ENCODE measurements around the gene GP9.

GP9 gene

DNA sequence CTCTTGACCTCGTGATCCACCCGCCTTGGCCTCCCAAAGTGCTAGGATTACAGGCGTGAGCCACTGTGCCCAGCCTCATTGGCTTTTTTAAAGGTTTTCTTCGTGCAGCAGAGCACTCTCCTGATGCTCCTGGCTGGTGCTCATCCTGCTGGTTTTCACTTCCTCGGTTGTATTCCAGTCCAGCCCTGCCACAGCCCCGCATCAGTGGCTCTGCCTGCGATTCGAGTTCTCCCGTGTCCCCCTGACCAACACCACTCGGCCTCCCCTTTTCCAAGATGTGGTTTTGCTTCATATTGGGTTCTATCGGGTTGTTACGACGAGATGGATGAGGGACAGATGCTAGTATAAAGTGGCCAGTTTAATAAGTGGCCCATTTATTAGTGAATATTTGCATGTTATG, 31.7 kb upstream of the GP9 start:
- DNase-seq (ENCODE audit: low spot score) = no peak

DNA sequence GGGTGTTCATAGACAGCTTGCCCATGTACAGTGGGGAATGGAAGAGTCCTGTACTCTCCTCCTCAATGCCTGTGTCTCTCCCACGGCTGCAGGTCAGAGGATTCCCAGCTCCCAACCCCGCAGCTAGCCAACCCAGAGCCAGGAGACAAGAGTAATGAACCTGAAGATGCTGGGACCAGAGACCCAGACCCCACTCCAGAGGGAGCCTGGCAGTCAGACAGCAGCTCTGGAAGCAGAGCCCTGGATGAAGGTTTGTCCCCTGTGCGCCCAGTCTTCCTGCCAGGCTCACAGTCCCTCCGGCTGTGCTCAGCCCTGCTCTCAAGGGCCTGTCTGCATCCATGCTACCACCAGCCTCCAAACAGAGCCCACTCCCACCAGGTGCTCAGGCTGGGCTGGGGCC, 30.0 kb upstream of the GP9 start:
- no peak for DNase-seq (ENCODE audit: low spot score)

DNA sequence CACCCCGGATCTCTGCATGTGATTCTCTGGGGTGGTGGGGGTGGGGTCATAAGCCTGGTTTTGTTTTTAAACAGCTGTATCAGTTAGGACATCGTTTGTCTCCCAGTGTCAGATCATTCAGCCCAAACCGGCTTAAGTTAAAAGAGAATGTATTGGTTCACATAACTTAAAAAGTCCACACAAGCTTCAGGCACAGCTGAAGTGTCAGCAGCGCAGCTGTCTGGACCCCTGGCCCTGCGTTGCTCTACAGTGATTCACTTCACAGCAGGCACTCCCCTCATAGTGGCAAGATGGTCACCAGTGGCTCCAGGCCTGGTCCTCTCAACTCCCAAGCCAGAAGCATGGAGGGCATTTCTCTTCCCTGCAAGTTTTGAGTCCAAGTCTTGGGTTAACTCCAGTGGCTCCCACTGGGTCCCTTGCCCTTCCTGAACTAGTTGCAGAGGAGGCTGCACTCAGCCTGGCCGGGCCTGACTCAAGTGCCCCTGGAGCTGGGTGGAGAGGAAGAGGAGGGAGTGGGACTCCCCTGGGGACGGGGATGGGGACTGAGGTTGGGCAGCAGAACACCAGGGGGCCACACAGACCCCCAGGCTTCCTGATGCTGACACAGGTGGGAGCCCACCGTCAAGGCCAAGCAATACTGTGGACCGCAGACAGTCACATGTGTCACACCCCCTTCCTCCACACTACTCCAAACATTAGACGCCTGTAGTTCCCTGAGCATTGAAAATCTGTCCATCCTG, 28.9 kb upstream of the GP9 start:
- no peak for DNase-seq (ENCODE audit: low spot score)

DNA sequence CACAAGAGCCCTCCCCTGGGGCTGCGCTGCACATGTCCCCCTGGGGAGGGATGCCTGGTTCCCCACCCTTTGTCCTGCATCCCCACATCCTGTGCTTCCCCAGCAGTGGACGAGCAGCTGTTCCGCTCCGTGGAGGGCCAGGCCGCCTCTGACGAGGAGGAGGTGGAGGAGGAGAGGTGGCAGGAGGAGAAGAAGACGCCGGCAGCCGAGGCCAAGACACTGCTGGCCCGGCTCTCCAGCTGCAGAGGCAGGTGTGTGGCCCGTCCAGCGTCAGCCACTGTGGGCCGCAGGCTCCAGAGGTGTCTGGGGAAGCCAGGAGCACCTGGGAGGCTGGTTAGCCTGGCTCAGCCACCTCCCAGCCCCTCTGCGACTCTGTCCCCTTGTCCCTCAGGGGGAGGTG, 27.9 kb upstream of the GP9 start:
- DNase-seq (ENCODE audit: low spot score) = no peak

DNA sequence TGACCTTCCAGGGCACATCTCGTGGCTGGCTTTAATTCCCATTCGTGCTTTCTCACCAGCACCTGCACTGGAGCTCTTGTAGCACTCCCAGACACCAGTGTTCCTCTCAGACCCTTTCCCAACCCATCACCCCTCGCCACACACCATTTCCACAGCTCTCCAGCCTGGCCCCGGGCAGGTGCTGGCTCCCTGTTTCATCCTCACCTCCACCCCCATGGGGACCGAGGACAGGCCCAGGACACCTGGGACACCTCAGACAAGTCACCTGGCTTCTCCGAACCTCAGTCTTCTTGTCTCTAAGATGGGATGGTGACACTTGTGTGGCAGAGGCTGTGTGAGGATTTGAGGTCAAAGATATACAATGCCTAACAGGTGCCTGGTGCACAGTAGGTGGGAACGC, 27.4 kb upstream of the GP9 start:
- DNase-seq (ENCODE audit: low spot score) = no peak

DNA sequence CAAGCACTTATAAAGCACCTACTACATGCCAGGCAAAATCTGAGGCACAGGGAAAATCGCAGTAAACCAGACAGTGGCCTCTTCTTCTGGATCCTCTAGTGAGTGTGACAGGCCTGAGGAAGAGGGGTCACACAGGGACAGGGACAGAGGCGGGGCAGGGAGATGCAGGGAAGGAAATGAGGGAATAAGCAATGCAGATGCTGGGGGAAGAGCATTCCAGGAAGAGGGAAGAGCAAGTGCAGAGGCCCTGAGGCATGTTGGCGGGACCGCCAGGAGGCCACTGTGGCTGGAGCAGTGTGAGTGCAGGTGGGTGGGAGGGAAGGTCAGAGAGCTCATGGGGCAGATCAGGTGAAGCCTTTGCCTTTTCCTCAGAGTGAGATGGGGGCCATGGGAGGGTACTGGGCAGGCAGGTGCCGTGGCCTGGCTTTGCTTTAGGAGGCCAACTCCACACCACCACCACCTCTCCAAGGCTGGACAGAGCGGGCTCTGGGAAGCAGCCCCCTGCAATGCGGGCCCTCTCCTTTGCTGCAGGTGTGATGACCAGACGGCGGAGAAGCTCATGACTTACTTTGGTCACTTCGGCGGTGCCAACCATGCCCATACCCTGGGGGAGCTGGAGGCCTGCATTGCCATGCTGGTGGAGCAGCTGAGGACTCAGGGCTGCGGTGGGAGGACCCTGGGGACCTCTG, 26.8 kb upstream of the GP9 start:
- no peak for DNase-seq (ENCODE audit: low spot score)

DNA sequence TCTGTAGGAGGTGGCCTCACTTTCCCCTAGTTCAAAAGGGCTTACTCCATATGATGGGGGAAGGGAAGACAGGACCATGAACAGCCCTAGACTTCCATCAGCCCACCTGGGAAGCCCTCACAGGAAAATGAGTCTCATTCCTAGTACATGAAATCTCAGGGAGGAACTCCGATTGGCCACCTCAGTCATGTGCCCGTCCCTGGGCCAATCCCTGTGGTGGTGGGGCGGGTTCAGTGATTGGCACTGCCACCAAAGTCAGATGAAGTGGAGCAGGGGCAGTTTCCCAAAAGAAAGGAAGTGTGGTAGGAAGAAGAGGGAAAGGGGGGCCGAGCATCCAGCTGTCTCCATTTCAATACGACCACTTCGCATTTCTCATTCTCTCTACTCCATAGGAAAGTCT, 25.9 kb upstream of the GP9 start:
- DNase-seq (ENCODE audit: low spot score) = no peak

DNA sequence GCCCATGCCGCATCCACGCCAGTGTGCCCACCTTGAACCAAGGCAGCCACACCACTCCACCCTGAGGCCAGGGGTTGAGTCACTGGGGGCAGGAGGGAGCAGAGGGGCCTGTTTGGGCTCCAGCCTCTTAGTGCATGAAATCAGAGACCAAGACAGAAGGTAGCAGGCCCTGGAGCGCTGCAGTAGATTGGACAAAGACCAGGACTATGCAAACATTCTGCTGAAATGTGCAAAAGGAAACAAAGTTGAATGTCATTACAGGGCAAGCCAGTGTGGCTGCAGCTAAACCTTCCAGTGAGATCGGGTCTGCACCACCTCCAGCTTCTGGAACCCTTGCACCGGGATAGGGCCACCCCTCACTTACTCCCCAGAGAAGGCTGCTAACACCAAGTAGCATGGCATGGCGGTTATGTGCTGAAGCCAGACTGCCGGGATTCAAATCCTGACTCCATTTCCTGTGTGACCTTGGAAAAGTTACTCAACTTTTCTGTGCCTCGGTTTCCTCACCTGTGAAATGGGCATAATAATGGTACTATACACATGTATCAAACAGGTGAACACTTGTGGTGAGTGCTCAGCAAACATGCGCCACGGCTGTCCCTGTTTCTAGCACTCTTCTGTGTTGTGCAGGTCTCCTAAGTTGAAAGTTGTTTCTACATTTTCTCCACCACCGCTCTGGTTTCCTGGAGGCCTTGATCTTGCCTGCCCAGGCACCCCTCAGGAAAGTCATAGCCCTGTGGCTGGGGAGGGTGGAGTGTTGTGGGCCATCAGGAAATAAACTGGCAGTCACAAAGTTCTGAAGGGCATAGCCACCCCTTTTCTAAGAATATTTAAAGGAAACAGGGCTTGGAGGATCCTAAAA, 25.0 kb upstream of the GP9 start:
- DNase-seq (ENCODE audit: low spot score) = no peak

DNA sequence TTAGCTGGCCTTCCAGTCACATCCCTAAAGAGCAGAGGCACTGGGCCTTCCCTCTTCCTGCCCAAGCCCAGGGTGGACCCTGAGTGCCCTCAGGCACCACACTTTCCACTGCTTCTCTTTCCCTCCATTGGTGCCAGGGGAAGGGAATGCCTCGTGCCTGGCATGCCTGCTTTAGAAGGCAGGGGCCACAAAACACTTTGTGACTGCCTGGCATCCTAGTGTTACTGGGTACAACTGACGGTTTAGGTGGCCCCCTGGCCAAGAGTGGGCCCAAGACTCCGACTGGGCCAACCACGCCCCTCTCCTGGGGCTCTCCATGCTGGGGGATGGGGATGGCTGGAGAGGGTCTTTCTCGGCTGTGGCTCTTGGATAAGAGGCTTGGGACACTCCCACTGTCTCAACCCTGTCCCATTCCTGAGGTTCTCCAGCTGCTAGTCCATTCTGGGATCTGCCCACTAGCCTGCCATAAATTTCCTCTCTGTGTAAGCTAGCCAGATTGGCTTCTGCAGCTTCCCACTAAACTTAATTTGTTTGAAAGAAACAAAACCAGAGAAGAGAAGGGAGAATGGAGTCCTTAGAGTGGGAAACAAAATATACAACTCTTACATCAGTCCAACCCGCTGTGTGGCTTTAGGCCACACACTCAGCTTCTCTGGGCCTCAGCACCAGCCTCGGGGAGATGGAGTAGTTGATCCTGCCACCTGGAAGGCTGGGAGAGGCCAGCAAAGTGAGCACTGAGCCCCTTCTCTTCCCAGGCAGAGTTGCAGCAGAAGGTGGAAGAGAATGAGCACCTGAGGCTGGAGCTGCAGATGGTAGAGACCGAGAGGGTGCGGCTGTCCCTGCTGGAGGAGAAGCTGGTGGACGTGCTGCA, 24.1 kb upstream of the GP9 start:
- no peak for DNase-seq (ENCODE audit: low spot score)

DNA sequence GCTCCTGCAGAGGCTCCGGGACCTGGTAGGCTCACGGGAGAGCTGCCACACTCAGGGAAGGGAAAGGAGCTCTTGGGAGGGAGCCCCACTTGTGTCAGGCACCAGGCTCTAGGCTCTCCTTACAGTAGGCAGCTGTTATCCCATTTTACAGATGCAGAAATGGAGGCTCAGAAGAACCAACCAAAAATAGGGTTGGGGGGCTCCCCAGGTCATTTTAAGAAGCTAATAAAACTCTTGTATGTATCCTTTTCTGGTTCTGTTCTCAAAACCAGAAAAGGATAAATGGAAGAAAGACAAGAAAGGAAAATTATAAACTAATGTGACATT, 23.5 kb upstream of the GP9 start:
- DNase-seq (ENCODE audit: low spot score) = no peak

DNA sequence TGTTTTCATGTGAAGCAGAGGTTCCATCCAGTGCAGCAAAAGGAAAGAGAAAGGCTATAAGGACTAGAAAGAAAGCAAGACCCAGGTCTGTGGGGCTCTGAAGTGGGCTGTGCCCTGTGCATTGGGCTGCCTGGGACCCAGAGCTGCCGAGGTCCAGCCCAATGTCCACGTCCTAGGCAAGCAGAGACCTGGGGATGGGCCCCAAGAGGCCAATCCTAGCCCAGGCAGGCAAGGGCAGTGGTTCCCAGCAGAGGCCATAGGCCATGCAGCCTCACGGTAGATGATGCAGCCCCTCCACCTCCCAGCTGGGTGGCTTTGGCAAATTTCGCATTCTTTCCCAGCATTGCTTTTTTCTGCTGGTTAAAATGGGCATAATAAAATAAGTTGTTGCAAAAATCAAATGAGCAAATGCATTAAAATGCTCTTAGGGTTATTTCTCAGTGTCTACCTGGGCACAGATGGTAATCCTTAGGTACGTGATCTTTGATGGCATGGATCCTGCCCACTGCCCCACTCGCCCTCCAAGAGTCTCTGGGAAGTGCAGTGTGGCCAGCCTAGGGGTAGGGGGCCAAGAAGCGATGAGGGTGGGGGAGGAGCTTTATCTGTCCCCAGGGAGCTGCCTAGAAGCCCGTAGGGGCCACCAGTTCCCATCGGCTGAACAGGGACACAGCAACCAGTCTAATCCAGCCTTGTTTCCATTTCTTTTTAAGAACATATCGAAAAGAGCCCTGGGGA, 22.3 kb upstream of the GP9 start:
- DNase-seq (ENCODE audit: low spot score) = no peak

DNA sequence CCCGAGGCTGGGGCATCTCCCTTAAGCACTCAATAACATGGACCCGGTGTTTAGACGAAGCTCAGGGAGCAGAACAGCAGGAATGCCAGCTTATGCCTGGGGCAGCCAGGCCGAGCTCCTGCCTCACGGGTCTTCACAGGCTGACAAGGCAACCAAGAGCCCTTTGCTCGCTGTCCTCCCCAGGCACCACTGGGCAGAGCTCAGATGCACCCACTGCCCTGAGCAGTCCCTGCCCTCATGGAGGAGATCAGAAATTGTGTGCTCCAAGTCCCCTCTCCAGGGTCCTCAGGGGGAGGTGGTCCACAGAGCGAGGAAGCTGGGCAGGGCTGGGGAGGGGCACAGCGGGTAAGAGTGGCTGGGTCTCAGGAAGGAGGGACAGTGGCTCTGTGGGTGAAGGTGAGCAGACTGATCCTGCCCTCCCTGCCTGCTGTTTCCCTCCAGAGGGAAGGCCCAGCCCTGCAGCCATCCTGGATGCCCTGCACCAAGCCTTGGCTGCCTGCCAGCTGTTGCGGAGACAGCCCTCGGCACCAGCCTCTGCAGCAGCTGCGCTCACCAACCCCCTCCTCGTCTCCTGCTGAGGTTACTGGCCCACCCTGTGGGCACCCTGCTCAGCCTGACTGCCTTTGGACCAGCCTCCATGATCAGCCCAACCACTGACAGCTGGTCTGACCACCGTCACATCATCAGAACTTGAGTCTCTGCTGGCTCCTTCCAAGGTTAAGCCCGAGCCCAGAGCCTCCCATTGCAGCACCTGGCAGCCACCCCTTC, 21.1 kb upstream of the GP9 start:
- DNase-seq (ENCODE audit: low spot score) = no peak

DNA sequence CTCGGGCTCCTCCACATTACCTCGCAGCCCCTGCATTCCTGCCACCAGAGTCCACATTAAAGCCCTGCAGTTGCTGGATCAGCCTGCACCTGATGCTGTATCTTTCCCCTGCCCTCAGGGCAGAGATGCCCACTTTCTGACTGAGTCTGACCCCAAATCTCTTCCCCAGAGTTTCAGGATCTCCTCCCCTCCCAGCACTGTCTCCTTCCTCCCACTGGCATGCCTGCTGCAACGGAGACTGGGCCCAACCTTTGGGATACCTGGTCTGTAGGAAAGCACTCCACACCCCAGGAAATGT, 20.6 kb upstream of the GP9 start:
- DNase-seq (ENCODE audit: low spot score) = no peak

DNA sequence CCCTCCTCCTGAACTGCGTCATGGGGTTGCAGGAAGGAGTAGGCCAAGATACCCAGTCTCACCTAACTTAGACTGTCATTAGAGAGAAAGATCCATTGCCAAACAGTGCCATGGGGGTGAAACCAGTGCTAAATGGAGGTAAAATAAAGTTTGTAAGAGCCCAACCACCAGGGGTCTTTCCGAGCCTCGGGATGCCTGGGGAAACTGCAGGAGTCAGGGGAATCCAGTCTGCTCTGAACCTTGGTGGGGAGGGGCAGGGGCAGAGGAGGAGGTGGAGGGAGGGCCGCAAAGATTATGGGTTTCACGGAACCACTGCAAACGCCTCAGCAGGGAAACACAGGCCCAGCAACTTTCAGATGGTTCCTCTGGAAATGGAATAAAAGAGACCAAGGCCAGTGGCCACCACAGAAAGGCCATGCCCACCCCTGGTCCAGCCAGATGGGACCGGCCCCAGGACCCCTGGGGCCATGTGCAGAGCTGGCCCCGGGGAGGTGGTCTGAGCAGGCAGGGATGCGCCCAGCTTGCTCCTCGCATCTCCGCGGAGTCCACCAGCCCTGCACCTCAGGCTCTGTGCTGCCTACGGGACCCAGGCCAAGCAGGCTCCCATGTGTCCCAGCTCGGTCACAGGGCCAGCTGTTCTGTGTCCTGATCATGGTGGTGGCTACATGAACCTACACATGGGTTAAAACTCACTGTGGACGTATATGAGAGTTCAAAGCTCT, 19.8 kb upstream of the GP9 start:
- DNase-seq (ENCODE audit: low spot score) = no peak

DNA sequence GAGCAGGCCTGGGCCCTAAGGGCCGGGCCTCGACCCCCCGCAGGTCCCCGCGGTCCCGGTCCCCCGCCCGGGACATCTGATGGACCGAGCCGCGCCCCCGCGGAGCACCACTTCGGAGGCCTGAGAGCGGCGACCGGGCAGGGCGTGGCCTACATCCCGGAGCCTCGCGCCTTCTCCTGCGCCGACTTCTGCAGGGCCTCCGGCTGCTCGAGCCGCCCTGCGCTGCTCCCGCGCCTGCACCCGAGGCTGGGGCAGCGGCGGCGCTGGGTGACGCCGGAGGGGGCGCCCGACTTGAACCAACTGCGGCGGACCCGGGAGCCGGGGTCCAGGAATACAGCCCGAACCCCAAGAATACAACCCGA, 14.9 kb upstream of the GP9 start:
- DNase-seq (ENCODE audit: low spot score) = peak; percentile 18

DNA sequence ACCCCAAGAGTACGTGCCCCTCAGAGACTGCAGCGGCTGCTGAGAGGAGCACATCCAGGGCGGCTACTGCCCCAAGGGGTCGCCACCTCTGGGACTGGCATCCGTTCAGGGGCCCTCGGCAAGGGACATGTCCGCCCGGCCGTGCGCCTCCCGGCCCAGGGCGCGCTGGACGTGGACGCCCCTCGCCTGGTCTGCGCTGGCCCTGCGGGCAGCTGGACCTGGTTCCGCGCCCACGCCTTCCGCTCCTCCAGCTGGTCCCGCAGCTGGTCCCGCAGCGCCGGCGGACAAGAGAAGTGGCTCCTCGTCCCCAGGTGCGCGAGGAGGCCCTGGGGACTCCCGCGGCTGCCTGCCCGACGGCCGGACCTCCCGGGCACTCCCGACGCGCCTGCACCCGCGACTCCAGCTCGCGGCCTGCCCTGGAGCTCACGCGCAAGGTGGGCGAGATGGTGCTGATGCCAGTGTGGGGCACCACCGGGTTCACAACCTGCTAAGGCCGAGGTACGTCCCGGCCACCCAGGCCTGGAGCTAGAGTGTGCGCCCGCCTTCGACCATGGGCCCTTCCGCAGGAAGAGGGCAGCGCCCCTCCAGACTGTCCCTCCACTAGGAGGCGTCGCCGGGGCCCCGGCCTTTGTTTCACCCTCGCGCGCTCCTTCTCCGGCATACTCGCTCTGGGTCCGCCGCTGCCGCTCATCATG, 14.4 kb upstream of the GP9 start:
- no peak for DNase-seq (ENCODE audit: low spot score)

DNA sequence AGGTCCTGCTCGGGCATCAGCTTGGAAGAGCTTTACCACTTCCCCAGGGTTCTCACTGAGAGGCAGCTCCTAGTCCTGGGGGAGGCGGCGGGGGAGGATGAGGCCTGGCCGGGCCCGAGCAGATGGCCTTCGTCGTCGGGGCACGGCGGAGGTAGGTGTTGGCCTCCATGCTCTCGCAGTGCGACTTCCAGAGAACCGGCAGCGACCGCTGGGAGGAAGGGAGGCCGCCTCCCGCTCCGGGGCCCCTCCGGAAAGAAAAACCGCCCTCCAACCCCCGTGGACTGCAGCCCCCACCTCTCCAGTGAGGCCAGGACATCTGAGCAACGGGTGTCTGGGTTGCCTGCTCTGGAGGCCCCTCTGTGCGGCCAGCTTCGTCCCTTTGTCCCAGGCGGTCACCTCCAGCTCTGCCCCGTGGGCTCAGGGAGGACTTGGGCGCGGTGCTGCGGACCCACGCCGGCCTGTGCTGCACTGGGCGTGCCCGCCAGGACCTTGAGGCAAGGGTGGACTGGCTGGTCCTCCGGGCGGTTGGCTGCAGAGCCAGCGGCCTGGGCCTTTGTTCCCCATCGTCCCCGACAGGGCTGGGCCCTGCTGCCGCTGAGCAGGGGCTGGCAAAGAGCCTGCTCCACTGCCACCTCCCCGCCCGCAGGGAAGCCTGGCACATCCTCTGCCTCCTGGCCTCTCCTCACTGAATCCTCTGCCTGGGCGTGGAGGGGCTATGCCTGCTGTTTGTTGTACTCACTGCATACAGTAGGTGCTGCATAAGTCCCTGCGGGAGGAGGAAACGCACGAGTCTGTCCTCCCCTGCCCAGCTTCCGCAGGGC, 13.6 kb upstream of the GP9 start:
- DNase-seq (ENCODE audit: low spot score) = no peak

DNA sequence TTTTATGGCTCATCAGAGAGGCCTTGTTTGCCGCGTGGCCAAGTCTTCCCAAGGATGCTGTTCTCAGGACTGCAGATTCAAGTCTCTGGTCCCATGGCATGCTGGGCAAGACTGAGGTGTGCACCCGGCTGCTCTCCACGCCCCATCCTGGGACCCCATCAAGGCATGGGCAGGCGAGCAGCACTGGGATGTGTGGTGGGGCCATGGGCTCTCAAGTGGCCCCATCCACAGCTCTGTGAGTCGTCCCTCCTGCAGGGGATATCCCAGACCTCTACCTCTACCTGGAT, 13.1 kb upstream of the GP9 start:
- no peak for DNase-seq (ENCODE audit: low spot score)

All from CD4-positive, alpha-beta T cell treated with Interleukin-6 at 100 ng/mL for 8 hours (primary cell).